OCI-LY7 (cell line): Measurements from ENCODE around the gene OR2K2. TPM values are rescaled to one million over a fixed set of nuclear protein-coding genes. Genes with fewer than 3 reads are reported as not detected.
"Not testable (repeated sequence)": the region's sequence is repeated elsewhere in the genome, so short reads cannot be mapped to it uniquely, and the experiment has no call there.

Source experiments
- BruUV-seq: library from RNA; stranded (reverse); fragments of 400-500 nt; replicated peaks from 2 replicates; lab custom pipeline; 2021; lab: Mats Ljungman, UMichigan
- CTCF ChIA-PET: fragments of 300-600 bp; sonication (Branson Sonifier 250); formaldehyde crosslinking; loops from one replicate; lab custom pipeline; 2022; ENCODE audit warnings: antibody characterized with exemption; ENCODE audit not compliant: unreplicated experiment; lab: Charles Lee
- POLR2A ChIA-PET: fragments of 300-600 bp; sonication (Branson Sonifier 250); formaldehyde crosslinking; loops from one replicate; lab custom pipeline; 2022; ENCODE audit warnings: antibody characterized with exemption; lab: Charles Lee
- DNase-seq: peaks from one replicate; pipeline ENCODE4 v3.0.0-alpha.2; 2015; ENCODE audit warnings: low spot score
- H2AFZ ChIP-seq: fragments of 200-600 bp; sonication (generic), shearing (Covaris generic); 2 replicates; pipeline ENCODE4 v1.6.1; 2014; ENCODE audit warnings: mild to moderate bottlenecking, antibody characterized with exemption, low read length, moderate library complexity
- H3K27ac ChIP-seq: fragments of 200-600 bp; sonication (generic); 2 replicates; pipeline ENCODE4 v1.5.1; 2014; ENCODE audit warnings: mixed run types, low read depth, mild to moderate bottlenecking, moderate library complexity, low read length, inconsistent platforms; ENCODE audit not compliant: poor library complexity, severe bottlenecking
- H3K36me3 ChIP-seq: fragments of 200-600 bp; sonication (generic); 2 replicates; pipeline ENCODE4 v1.6.1; 2014; ENCODE audit warnings: mild to moderate bottlenecking, antibody characterized with exemption, low read length, moderate library complexity, mixed read lengths; ENCODE audit not compliant: insufficient read depth
- H3K4me1 ChIP-seq: fragments of 200-600 bp; sonication (generic); 2 replicates; pipeline ENCODE4 v1.5.1; 2014; ENCODE audit warnings: mild to moderate bottlenecking, low read length; ENCODE audit not compliant: insufficient read depth, poor library complexity, severe bottlenecking
- H3K4me2 ChIP-seq: fragments of 200-600 bp; sonication (generic); 2 replicates; pipeline ENCODE4 v1.6.1; 2014; ENCODE audit warnings: mild to moderate bottlenecking, low read length
- H3K4me3 ChIP-seq: fragments of 200-600 bp; sonication (generic); 2 replicates; pipeline ENCODE4 v1.5.1; 2014; ENCODE audit warnings: mild to moderate bottlenecking, low read depth, low read length; ENCODE audit not compliant: poor library complexity, severe bottlenecking
- H3K79me2 ChIP-seq: fragments of 200-600 bp; sonication (generic); 2 replicates; pipeline ENCODE4 v1.6.1; 2016; ENCODE audit warnings: low read depth, mild to moderate bottlenecking, low read length, moderate library complexity, mixed read lengths; ENCODE audit not compliant: insufficient read depth
- H3K9me2 ChIP-seq: fragments of 200-600 bp; sonication (generic); 2 replicates; pipeline ENCODE4 v1.6.1; 2016; ENCODE audit warnings: mild to moderate bottlenecking, low read length, mixed read lengths; ENCODE audit not compliant: insufficient read depth
- H3K9me3 ChIP-seq: fragments of 200-600 bp; sonication (generic); 2 replicates; pipeline ENCODE4 v1.6.1; 2014; ENCODE audit warnings: mild to moderate bottlenecking, mixed run types, low read length, mixed read lengths
- H4K20me1 ChIP-seq: fragments of 200-600 bp; sonication (generic); 2 replicates; pipeline ENCODE4 v1.6.1; 2014; ENCODE audit warnings: mild to moderate bottlenecking, antibody characterized with exemption, low read length, moderate library complexity, mixed read lengths; ENCODE audit not compliant: insufficient read depth
- EZH2phosphoT487 ChIP-seq: fragments of 200-600 bp; sonication (generic); IDR thresholded peaks from 2 replicates; pipeline ENCODE4 v1.6.1; 2018; ENCODE audit warnings: low read depth, borderline replicate concordance, mild to moderate bottlenecking, mixed run types, antibody characterized with exemption, low read length, moderate library complexity, mixed read lengths
- intact Hi-C: fragments of 100-400 bp; cut with micrococcal nuclease; formaldehyde crosslinking; loops from one replicate; pipeline ENCODE4 v1.10.0; 2022; ENCODE audit not compliant: unreplicated experiment
- total RNA-seq, 2 experiments: library from RNA; depleted of rRNA in 1 of 2; stranded (reverse); fragments of >200 nt in 1 of 2; shearing (Covaris generic) in 1 of 2; gene quantifications; 2 replicates each; pipeline ENCODE4 v1.2.3, GENCODE V29; 2014 to 2022
- TF ChIP-seq, protein P1 (sequence below): fragments of 200-600 bp; sonication (generic); conservative IDR thresholded peaks from 2 replicates; pipeline ENCODE4 v1.5.1; 2014; ENCODE audit warnings: mild to moderate bottlenecking, antibody characterized with exemption, low read length, moderate library complexity, mixed read lengths

The OR2K2 gene
- total RNA-seq, 2 experiments from 2014 or later: not detected

DNA sequence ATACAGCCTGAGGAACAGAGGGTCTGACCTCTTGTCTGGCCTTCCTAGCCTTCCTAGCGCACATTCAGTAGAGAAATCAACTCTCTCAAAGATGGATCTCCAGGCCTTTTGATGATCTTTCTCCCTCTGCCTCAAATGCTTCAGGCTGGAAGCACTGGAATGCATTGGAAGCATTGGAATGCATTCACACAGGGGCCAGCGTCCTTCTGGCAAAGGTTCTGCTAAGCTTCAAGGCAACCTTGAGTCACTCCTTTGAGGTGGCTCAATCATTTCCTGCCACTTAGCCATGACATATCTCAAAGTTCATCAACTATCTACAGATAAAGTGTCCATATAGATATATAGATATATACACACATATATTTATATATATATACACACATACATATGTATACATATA is 42.9 kb downstream of the OR2K2 start:
- ChIA-PET POLR2A (interaction anchor here (0.6 to 0.7 kb wide), 3 partner anchors 343 to 796 kb away, joined by 3 to 4 read pairs (median 3); no protein-coding TSS in a partner anchor), CTCF (no interaction called here)
- no peaks in the 10 kb centered on the region for H3K4me1 ChIP-seq
- no peaks in the 10 kb centered on the region for H3K79me2 ChIP-seq
- no peak overlapping the region for H3K27ac ChIP-seq
- TF ChIP-seq, protein P1, sequence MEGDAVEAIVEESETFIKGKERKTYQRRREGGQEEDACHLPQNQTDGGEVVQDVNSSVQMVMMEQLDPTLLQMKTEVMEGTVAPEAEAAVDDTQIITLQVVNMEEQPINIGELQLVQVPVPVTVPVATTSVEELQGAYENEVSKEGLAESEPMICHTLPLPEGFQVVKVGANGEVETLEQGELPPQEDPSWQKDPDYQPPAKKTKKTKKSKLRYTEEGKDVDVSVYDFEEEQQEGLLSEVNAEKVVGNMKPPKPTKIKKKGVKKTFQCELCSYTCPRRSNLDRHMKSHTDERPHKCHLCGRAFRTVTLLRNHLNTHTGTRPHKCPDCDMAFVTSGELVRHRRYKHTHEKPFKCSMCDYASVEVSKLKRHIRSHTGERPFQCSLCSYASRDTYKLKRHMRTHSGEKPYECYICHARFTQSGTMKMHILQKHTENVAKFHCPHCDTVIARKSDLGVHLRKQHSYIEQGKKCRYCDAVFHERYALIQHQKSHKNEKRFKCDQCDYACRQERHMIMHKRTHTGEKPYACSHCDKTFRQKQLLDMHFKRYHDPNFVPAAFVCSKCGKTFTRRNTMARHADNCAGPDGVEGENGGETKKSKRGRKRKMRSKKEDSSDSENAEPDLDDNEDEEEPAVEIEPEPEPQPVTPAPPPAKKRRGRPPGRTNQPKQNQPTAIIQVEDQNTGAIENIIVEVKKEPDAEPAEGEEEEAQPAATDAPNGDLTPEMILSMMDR: no peak
- no peak overlapping the region for H3K4me3 ChIP-seq
- intact Hi-C loops: no loop called here
- no peaks in the 10 kb centered on the region for H3K9me3 ChIP-seq
- no peaks in the 10 kb centered on the region for H3K36me3 ChIP-seq
- H3K4me2 ChIP-seq: no peak overlapping the region
- no TSS peak for BruUV-seq
- no peak overlapping the region for H2AFZ ChIP-seq
- no peak for DNase-seq
- H3K9me2 ChIP-seq: no peaks in the 10 kb centered on the region
- no peaks in the 10 kb centered on the region for H4K20me1 ChIP-seq

GRCh38 chr9:111284703-111285102 is 45.3 kb downstream of the OR2K2 start:
- DNase-seq: no peak
- no peak overlapping the region for H3K27ac ChIP-seq
- no peaks in the 10 kb centered on the region for H3K9me2 ChIP-seq
- no peak overlapping the region for H3K4me2 ChIP-seq
- no peaks in the 10 kb centered on the region for H4K20me1 ChIP-seq
- BruUV-seq: no TSS peak
- no peak overlapping the region for H2AFZ ChIP-seq
- ChIA-PET CTCF (no interaction called here), POLR2A (no interaction called here)
- no peaks in the 10 kb centered on the region for H3K9me3 ChIP-seq
- intact Hi-C loops: no loop called here
- no peaks in the 10 kb centered on the region for H3K36me3 ChIP-seq
- no peaks in the 10 kb centered on the region for H3K4me1 ChIP-seq
- TF ChIP-seq EZH2phosphoT487: no peak
- TF ChIP-seq, protein P1: no peak
- no peak overlapping the region for H3K4me3 ChIP-seq
- H3K79me2 ChIP-seq: no peaks in the 10 kb centered on the region

DNA sequence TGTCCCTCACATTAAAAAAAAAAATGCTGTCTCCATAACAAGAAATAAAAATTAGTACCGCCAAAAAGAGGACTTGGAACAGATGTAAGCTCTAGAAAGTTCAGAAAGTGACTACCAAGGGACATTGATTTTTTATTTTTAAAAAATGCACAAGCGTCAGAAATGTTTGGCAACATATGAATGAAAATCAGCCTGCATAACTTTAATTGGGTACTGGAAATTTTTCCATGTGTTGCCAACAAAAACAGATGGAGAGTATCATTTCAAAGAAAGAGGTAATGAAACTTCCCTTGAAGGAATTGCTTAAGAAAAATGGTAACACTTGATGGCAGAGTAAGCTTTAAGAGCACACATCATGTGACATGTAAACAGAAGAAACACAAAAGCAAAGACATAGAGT is 47.2 kb downstream of the OR2K2 start:
- Histone ChIP-seq H3K4me2 (no peak overlapping the region), H3K79me2 (no peaks in the 10 kb centered on the region), H3K4me1 (no peaks in the 10 kb centered on the region), H4K20me1 (no peaks in the 10 kb centered on the region), H3K36me3 (no peaks in the 10 kb centered on the region), H3K9me2 (no peaks in the 10 kb centered on the region), H3K9me3 (no peaks in the 10 kb centered on the region), H3K4me3 (no peak overlapping the region), H3K27ac (no peak overlapping the region), H2AFZ (no peak overlapping the region)
- no peak for DNase-seq
- intact Hi-C loops: no loop called here
- CTCF ChIA-PET: no interaction called here
- no peak for TF ChIP-seq EZH2phosphoT487
- TF ChIP-seq, protein P1: no peak
- POLR2A ChIA-PET: no interaction called here
- BruUV-seq: no TSS peak

- H3K27ac ChIP-seq, DNase-seq, H3K9me3 ChIP-seq, H3K36me3 ChIP-seq, H3K4me2 ChIP-seq, H3K79me2 ChIP-seq, H3K4me3 ChIP-seq, H2AFZ ChIP-seq, BruUV-seq, H4K20me1 ChIP-seq, H3K9me2 ChIP-seq, CTCF ChIA-PET, intact Hi-C loops, H3K4me1 ChIP-seq: not testable (repeated sequence)
- POLR2A ChIA-PET: interaction anchor here (1.9 kb wide), 1 partner anchor 17 kb away, joined by 4 read pairs; no protein-coding TSS in a partner anchor
These were observed 49.2 kb downstream of the OR2K2 start for GRCh38 chr9:111280795-111281194.
